Measurements from ENCODE around the gene S1PR2. TPM values are rescaled to one million over a fixed set of nuclear protein-coding genes. Genes with fewer than 3 reads are reported as not detected.

Gene S1PR2
- total RNA-seq, 2 donors from 2014 or later: 7.7 to 8.0 TPM

DNA sequence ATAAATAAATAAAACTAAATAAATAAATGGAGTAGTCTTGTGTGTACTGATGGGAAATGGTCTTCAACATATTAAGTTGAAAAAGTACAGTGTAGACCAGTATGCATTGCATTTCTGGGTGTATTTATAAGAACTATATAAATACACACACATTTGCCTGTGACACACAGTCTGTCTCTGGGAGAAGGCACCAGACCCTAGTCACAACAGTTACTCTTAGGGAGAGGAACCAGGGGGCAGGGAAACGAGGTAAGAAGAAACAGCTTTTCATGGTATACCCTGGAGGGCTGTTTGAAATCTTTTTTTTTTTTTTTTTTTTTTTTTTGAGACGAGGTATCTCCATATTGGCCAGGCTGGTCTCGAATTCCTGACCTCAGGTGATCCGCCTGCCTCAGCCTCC lies 2.8 kb upstream of the S1PR2 start:
- DNase-seq (ENCODE audit: low spot score in 2 of 2) (no peak), ATAC-seq (no peak)
- Mint-ChIP-seq H3K27ac (no peak overlapping the region), H3K9me3 (no peaks in the 10 kb centered on the region), H3K36me3 (peaks cover 0 to 6% of the 10 kb centered on the region in 2 donors)

DNA sequence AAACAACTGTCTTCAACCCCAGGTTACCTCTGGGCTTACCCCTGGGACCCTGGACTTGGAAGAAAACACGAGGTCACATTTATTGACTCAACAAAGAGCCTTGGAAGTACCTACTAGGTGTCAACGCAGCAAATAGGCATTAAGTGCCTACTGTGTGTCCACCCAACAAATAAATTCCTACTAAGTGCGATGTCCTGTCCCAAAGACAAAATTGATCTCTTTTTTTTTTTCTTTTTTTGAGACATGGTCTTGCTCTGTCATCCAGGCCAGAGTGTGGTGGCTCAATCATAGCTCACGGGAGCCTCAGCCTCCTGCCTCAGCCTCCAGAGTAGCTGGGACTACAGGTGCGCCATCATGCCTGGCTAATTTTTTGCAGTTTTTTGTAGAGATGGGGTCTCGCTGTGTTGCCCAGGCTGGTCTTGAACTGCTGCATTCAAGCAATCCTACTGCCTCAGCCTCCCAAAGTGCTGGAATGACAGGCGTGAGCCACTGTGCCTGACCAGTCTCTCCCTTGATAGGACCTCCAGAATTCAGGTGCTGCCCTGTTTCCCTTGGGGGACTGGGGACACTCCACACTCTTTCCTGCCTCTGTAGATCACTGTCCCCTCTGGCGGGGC lies 589 bp upstream of the S1PR2 start:
- ATAC-seq (no peak), DNase-seq (ENCODE audit: low spot score in 2 of 2) (no peak)
- peaks cover 0 to 6% of the 10 kb centered on the region in 2 donors for H3K36me3 Mint-ChIP-seq
- no peak overlapping the region for H3K27ac Mint-ChIP-seq
- no peaks in the 10 kb centered on the region for H3K9me3 Mint-ChIP-seq

DNA sequence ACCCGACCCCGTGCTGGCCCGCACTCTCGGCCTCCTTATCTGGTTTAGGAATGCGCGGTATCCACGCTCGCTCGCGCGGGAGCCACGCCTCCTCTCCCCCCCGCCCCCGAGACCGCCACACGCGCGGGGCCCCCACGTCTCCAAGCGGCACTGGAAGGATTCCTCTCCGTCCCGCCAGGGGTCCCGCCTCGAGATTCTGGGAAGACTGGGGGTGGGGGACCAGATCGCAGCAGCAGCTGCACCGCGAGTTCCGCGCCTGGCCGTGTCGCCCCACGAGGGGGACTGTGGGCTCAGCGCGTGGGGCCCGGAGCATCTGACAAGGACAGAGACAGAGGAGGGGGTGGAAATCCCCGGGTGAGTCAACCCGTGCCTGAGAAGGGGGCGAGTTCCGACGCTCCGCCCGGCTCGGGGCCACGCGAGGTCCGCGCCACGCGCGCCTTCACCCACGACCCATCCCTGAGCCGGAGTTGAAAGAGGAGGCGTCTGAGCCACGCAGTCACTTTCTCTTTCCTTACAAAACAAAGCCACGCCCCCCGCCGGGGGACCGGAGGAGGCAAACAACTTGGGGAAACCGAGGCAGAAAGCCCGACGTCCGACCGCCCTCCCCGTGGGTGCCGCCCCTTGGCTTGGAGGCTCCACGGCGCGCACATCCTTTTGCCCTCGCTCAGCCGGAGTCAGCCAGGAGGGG lies 814 bp downstream of the S1PR2 start:
- Mint-ChIP-seq H3K27ac (peak overlapping the region in 1 of 2 donors; percentile 85), H3K9me3 (no peaks in the 10 kb centered on the region), H3K36me3 (no peaks in the 10 kb centered on the region)
- ATAC-seq: peak; percentile 54 to 64
- peak in 1 of 2 donors; percentile 33 for DNase-seq (ENCODE audit: low spot score in 2 of 2)

DNA sequence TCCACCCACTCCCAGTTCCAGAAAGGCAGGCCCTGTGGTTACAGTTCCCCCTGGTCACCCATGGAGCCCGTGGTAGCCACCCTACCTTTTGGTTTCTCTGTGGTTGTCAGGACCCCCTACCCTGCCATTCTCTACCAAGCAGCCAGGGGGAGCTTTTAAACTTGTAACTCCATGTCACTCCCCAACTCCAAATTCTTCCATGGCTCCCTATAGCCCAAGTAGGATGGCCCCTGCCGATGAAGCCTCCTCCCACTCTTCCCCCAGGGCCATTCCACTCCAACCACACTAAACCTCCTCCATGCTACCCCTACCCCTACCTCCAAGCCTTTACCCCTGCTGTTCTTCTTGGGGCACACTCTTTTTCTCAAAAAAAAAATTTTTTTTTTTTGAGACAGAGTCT lies 2.2 kb downstream of the S1PR2 start:
- H3K27ac Mint-ChIP-seq: peak overlapping the region in 1 of 2 donors; percentile 85
- ATAC-seq (peak; percentile 2 to 27), DNase-seq (ENCODE audit: low spot score in 2 of 2) (peak in 1 of 2 donors; percentile 46)
- H3K9me3 Mint-ChIP-seq: no peaks in the 10 kb centered on the region
- no peaks in the 10 kb centered on the region for H3K36me3 Mint-ChIP-seq

DNA sequence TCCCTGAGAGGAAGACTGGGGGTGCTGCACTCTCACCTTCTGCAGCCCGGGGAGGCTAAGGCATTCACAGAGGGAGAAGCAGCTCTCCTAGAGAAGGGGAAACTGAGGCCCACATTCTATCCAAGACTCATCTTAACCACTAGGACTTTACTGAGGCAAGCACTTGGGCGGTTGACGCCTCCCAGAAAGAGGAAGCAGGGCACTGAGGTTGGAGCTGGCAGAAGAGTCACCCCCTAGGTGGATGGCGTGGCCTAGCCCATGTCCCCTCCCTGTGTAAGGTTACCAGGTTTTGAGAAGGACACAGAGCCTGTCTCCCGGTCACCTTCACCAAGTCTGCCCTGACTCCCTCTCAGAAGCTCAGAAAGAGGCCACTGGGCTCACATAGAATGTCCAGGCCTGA lies 2.7 kb downstream of the S1PR2 start:
- no peaks in the 10 kb centered on the region for H3K36me3 Mint-ChIP-seq
- DNase-seq (ENCODE audit: low spot score in 2 of 2): no peak
- H3K9me3 Mint-ChIP-seq: no peaks in the 10 kb centered on the region
- ATAC-seq: no peak
- no peak overlapping the region for H3K27ac Mint-ChIP-seq

DNA sequence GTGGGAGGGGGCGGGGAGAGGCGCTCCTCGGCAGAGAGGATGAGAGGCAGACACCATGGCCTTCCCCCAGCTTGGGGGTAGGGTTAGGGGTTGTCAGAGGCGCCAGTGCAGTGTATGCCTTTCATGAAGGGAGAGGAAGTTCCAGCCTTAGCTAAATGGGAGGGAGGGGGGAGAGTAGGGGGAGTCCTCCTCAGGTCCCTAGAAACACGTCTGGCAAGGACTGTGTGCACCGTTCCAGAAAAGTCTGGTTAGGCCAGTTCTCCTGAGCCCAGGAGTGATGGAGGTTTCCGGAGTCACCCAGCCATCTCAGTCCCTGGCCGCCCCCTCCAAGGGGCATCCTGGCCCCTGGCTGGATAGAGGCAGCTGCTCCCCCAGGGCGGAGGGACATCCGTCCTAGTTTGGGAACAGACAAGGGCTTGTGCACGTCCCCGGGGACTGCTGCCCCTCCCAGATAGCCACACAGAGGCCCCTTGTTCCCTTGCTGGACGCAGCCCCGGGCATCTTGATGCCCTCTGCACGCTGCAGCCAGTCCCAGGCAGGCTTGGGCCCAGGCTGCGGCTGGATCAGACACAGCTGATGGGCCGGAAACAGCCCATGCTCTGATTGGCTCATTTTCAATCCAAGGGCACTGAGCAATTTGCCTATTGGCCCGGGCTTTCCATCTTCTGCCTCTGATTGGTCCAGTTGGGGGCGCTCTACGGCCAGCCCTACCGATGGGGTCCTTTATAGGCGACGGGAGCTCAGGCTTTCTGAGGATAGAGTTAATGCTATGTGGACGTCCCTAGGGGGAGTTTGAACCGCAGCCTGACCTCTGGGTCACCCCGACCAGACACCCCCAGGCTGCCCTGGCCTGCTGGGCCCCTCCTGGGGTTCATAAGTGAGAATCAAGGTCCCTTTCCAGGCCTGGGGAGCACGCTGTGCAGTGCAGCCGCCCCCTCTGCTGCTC lies 3.8 kb downstream of the S1PR2 start:
- ATAC-seq (no peak), DNase-seq (ENCODE audit: low spot score in 2 of 2) (no peak)
- Mint-ChIP-seq H3K27ac (no peak overlapping the region), H3K9me3 (no peaks in the 10 kb centered on the region), H3K36me3 (no peaks in the 10 kb centered on the region)

DNA sequence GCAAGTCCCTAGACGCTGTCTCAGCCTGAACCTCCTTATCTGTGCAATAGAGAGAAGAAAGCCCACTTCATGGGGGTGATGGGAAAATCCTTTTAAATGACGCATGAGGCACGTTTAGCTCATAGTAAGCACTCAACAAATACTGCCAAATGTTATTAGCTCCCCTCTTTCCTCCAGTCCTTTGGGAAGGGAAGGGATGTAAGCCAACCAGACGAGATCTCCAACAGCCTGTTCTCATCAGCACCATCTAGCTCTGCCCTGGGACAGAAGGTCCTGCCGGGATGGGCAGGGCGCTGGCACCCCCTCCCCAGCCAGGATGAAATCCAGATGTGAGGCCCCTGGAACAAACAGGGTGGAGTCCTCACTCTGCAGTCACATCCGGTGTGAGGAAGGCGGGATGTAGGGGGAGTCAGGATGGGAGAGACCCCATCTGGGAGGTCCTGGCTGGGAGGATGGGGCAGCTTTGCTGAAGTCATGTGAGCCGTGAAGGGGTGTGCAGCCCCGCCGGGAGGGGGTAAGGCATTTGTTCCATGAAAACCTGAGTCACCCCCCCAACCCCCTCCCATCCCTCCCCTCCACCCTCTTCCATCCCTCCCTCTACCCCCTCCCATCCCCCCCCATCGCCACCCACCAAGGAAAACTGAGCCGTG lies 4.6 kb downstream of the S1PR2 start:
- Mint-ChIP-seq H3K36me3 (no peaks in the 10 kb centered on the region), H3K27ac (peak overlapping the region in 1 of 2 donors; percentile 21), H3K9me3 (no peaks in the 10 kb centered on the region)
- ATAC-seq (no peak), DNase-seq (ENCODE audit: low spot score in 2 of 2) (no peak)

DNA sequence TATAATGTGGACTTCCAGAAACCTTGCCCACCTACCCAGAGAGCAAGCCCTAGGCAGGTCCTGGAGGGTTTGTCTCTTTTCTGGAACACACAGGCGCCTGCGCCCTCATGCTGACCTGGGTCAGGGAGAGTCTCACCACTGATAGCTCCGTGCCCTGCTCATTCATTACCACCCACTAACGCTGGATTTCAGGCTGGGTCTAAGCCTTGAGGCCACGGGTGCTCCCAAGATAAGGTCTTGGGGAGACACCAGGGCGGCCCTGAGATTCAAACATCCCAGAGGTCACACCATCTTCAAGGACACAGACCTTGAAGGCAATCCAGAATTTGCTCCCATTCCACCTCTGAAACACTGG lies 5.1 kb downstream of the S1PR2 start:
- Mint-ChIP-seq H3K9me3 (no peaks in the 10 kb centered on the region), H3K36me3 (no peaks in the 10 kb centered on the region), H3K27ac (peak overlapping the region in 1 of 2 donors; percentile 21)
- DNase-seq (ENCODE audit: low spot score in 2 of 2) (no peak), ATAC-seq (no peak)

DNA sequence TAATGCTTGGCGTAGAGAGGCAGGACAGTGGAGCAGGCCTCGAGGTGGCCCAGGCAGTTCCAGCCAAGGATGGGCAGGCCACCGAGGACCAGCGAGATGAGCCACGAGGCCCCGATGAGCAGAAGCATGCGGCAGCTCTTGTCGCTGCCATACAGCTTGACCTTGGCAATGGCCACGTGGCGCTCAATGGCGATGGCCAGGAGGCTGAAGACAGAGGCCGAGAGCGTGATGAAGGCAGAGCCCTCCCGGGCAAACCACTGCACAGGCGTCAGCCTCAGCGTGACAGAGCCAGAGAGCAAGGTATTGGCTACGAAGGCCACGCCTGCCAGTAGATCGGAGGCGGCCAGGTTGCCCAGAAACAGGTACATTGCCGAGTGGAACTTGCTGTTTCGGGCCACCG lies 6.8 kb downstream of the S1PR2 start:
- ATAC-seq (no peak), DNase-seq (ENCODE audit: low spot score in 2 of 2) (no peak)
- Mint-ChIP-seq H3K9me3 (no peaks in the 10 kb centered on the region), H3K36me3 (no peaks in the 10 kb centered on the region), H3K27ac (no peak overlapping the region)

DNA sequence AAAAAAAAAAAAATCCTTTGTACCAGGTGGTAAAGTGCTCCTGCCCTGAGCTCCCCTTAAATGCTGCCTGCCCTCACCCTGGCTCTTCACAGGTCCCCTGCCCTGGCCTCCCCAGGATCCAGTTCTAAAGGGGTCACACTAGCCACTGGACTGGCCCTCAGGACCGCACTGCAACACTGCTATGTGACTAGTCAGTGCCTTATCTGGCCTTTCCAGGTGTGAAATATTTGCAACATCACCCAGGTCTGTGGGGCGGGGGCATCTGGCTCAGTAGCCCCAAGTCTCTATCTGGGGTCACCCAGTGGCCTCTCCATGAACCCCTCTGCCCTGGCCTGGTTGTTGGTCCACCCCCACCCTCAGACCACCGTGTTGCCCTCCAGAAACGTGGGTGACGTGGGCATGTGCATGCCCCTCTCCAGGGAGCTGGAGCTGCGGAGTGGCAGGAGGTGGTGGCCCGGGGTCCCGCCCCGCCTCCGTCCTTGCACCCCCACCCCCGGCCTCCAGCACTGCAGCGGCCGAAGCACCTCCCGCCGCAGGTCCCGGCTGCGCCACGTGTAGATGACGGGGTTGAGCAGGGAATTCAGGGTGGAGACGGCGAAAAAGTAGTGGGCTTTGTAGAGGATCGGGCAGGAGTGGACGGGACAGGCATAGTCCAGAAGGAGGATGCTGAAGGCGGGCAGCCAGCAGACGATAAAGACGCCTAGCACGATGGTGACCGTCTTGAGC lies 7.5 kb downstream of the S1PR2 start:
- Mint-ChIP-seq H3K36me3 (no peaks in the 10 kb centered on the region), H3K9me3 (no peaks in the 10 kb centered on the region), H3K27ac (no peak overlapping the region)
- no peak for DNase-seq (ENCODE audit: low spot score in 2 of 2)
- ATAC-seq: no peak

DNA sequence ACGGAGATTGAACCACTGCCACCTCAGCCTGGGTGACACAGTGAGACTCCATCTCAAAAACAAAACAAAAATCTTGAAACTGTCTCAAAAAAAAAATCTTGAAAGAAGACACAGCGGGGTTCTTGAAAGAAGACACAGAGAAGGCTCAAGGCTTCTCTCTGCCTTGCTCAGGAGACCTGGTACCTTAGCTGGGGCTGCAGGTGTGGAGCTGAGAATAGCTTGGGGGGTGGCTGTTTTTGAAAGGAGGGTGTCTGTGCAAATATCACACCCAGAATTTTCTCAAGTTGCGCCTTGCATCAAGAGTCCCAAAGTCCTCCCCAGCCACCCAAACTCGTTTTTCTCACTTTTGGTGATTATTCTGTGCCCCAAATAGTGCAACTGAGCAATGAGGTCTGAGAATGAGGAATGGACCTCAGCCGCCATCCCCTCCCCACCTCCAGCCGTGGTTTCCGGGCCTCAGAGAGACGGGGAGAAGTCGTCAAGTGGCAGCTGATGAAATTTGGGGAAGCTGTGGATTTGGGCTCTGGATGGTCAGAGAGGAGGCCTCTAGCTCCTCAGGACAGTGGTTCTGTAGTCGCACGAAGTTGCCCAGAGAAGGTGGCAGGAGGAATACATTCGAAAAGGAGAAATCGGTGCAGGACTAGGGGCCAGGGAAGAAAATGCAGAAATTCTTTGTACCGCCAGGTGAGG lies 8.8 kb downstream of the S1PR2 start:
- no peaks in the 10 kb centered on the region for H3K36me3 Mint-ChIP-seq
- DNase-seq (ENCODE audit: low spot score in 2 of 2): no peak

DNA sequence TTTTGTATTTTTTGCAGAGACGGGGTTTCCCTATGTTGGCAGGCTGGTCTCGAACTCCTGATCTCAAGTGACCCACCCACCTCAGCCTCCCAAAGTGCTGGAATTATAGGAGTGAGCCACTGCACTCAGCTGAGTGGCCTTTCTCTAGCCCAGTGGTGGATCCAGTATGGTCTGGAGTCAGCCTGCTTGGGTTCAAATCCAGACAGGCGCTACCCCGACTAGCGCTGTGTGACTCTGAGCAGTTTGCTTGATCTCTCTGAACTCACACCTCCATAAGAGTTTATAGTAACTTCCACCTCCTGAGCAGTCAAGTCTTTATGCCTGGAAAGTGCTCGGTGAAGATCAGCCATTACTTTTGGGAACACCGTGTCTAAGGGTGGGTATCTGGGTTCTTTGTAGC lies 10.4 kb downstream of the S1PR2 start:
- no peaks in the 10 kb centered on the region for H3K9me3 Mint-ChIP-seq
- no peak for ATAC-seq
- H3K36me3 Mint-ChIP-seq: no peaks in the 10 kb centered on the region
- H3K27ac Mint-ChIP-seq: peak overlapping the region in 1 of 2 donors; percentile 14
- DNase-seq (ENCODE audit: low spot score in 2 of 2): no peak

More for the DNA sequence above, 8.8 kb downstream of the S1PR2 start:
- ATAC-seq: no peak
- Mint-ChIP-seq H3K9me3 (no peaks in the 10 kb centered on the region), H3K27ac (no peak overlapping the region)

DNA sequence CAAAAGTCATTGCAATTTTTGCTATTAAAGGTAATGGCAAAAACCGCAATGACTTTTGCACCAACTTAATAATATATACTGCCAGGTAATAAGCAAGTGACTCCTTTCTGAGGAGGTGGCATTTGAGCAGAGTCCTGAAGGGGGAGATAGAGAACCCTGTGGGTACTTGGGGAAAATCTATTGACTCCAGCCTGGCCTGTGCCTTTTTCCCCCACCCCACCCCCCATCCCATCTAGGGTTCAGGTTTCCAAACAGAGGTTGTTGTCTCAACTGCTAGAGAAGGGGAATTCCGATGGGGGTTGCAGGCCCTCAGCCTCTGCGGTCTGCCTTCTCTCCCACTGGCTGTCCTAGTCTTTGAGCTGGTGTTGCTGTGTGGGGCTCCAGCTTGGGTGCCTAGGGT lies 11.5 kb downstream of the S1PR2 start:
- no peaks in the 10 kb centered on the region for H3K9me3 Mint-ChIP-seq
- ATAC-seq (peak in 1 of 2 donors; percentile 78), DNase-seq (ENCODE audit: low spot score in 2 of 2) (no peak)
- no peak overlapping the region for H3K27ac Mint-ChIP-seq
- no peaks in the 10 kb centered on the region for H3K36me3 Mint-ChIP-seq

DNA sequence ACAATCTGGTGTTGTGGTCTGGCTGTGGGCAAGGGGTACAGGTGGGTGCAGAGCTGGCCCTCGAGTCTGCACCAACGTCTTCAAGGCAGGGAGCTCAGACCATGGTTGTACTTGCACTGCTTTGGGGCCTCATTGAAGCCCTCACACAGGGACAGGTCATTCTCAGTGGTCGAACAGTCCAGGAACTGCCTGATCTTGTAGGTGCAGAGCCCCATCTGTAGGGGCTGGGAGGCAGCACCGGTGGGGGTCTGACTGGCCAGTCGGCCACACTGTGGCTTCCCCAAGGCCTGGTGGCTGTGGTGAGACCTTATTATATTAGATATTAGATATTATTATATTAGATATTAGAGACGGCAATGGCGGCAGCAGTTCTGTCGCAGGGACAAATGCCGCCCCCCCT lies 14.0 kb downstream of the S1PR2 start:
- Mint-ChIP-seq H3K27ac (no peak overlapping the region), H3K9me3 (no peaks in the 10 kb centered on the region), H3K36me3 (no peaks in the 10 kb centered on the region)
- no peak for DNase-seq (ENCODE audit: low spot score in 2 of 2)
- ATAC-seq: no peak

DNA sequence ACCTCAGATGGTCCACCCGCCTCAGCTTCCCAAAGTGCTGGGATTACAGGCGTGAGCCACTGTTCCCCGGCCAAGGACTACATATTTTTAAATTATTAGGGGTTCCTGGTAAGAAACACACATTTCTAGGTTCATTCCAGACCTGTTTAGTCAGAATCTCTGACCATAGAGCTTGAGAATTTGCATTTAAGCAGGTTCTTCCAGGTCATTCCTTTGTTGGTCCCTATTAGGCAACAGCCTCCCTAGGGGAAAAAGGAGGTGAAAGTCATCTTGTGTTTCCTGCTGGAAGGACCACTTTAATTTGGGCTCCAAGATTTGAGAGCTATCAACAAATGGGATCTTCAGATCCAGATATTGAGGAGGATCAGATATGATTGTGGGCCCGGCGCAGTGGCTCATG lies 16.3 kb downstream of the S1PR2 start:
- H3K27ac Mint-ChIP-seq: no peak overlapping the region
- ATAC-seq (no peak), DNase-seq (ENCODE audit: low spot score in 2 of 2) (no peak)
- H3K9me3 Mint-ChIP-seq: no peaks in the 10 kb centered on the region
- no peaks in the 10 kb centered on the region for H3K36me3 Mint-ChIP-seq

DNA sequence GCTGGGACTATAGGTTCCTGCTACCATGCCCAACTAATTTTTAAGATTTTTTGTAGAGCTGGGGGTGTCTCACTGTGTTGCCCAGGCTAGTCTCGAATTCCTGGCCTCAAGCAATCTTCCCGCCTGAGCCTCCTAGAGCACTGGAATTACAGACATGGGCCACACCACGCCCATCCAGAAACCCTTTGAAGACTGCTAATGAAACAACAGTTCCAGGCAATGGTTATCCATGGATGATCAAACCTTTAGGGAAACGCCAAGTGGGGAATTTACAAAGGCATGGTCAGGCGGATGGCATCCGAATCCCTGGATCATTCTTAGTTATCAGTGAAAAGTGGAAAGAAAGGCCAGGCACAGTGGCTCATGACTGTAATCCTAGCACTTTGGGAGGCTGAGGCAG lies 19.4 kb downstream of the S1PR2 start:
- ATAC-seq (no peak), DNase-seq (ENCODE audit: low spot score in 2 of 2) (no peak)
- H3K9me3 Mint-ChIP-seq: peaks cover 0 to 5% of the 10 kb centered on the region in 2 donors
- peaks cover 0 to 4% of the 10 kb centered on the region in 2 donors for H3K36me3 Mint-ChIP-seq
- no peak overlapping the region for H3K27ac Mint-ChIP-seq
